ENCODE data around the gene CHST11. TPM values are rescaled to one million over a fixed set of nuclear protein-coding genes. Genes with fewer than 3 reads are reported as not detected.
A peak's percentile ranks its signal among the peaks of the same experiment; 100 is the strongest.
"Not testable (repeated sequence)": the region's sequence is repeated elsewhere in the genome, so short reads cannot be mapped to it uniquely, and the experiment has no call there.

CHST11 gene
- total RNA-seq, 4 donors from 2014 or later: 2.1 to 7.3 (median 4.9) TPM

DNA sequence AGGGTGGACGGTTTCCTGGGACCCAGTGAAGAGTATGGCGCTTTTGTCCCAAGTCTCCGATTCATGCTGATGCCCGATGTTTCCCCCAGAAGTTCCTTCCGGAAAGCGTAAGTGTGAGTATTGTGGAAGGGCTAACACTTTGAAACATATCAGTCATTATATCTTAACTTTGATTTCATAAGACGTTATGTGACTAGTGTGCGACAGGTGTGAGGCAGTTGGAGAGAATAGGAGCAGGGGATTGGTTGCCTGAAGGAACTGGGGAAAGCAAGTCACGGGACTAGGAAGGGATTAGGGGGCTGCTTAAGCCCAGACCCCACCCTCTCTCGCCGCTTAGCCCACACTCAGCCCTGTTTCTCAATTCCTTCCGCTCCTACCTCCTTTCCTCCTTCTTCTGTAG is 154.9 kb downstream of the CHST11 start:
- DNase-seq (ENCODE audit: low spot score in 2 of 2): no peak
- TF ChIP-seq POLR2A (IDR thresholded peaks at IDR 0.05): no peak
- TF ChIP-seq, protein P1, sequence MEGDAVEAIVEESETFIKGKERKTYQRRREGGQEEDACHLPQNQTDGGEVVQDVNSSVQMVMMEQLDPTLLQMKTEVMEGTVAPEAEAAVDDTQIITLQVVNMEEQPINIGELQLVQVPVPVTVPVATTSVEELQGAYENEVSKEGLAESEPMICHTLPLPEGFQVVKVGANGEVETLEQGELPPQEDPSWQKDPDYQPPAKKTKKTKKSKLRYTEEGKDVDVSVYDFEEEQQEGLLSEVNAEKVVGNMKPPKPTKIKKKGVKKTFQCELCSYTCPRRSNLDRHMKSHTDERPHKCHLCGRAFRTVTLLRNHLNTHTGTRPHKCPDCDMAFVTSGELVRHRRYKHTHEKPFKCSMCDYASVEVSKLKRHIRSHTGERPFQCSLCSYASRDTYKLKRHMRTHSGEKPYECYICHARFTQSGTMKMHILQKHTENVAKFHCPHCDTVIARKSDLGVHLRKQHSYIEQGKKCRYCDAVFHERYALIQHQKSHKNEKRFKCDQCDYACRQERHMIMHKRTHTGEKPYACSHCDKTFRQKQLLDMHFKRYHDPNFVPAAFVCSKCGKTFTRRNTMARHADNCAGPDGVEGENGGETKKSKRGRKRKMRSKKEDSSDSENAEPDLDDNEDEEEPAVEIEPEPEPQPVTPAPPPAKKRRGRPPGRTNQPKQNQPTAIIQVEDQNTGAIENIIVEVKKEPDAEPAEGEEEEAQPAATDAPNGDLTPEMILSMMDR (IDR thresholded peaks at IDR 0.05): no peak
- WGBS, 2 donors: 96 to 97% methylated on average over 12 of the region's 12 CpGs
- H3K4me3 ChIP-seq (ENCODE audit: low read depth, poor library complexity, severe bottlenecking): no peak overlapping the region
- intact Hi-C loops (cut with DNase I; ENCODE audit: low total_unique reads): no loop called here

DNA sequence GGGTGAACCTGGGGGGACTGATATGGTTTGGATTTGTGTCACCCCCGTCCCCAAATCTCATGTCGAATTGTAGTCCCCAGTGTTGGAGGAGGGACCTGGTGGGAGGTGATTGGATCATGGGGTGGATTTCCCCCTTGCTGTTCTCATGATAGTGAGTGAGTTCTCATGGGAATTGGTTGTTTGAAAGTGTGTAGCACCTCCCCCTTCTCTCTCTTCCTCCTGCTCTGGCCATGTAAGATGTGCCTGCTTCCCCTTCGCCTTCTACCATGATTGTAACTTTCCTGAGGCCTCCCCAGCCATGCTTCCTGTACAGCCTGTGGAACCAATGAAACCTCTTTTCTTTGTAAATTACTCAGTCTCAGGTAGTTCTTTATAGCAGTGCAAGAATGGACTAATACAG is 156.6 kb downstream of the CHST11 start:
- H3K4me3 ChIP-seq (ENCODE audit: low read depth, poor library complexity, severe bottlenecking); intact Hi-C loops (cut with DNase I; ENCODE audit: low total_unique reads); DNase-seq (ENCODE audit: low spot score in 2 of 2): not testable (repeated sequence)
- WGBS, 2 donors: 97 to 98% methylated on average over 3 of the region's 3 CpGs

DNA sequence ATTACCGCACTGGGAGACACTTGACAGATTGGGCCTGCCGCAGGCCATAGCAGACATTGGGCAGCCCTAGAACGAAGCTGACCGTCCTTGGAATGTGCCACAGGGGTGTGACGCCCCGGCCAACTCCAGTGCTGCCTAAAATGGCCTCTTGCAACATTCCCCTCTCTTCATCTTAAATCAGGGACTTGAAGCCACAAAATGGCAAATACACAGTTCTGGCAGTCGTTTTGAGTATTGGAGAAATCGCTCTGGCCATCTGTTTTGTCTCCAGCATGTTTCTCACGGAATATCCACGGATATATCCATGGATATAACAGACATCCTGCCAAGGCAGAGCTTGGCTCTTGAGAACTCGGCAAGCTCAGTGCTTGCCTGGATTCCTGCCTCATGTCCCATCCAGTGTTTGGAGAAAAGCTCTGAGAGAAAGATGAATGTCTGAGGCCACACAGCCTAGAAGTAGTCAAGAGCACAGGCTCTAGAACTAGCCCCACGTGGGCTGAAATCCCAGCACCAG is 158.4 kb downstream of the CHST11 start:
- peak; percentile 69 to 86 for DNase-seq (ENCODE audit: low spot score in 2 of 2)
- 60 to 69% methylated on average over 12 of the region's 12 CpGs for WGBS, 2 donors
- TF ChIP-seq, protein P1 (IDR thresholded peaks at IDR 0.05): no peak
- no peak for TF ChIP-seq POLR2A (IDR thresholded peaks at IDR 0.05)
- no peak overlapping the region for H3K4me3 ChIP-seq (ENCODE audit: low read depth, poor library complexity, severe bottlenecking)
- intact Hi-C loops (cut with DNase I; ENCODE audit: low total_unique reads): no loop called here

DNA sequence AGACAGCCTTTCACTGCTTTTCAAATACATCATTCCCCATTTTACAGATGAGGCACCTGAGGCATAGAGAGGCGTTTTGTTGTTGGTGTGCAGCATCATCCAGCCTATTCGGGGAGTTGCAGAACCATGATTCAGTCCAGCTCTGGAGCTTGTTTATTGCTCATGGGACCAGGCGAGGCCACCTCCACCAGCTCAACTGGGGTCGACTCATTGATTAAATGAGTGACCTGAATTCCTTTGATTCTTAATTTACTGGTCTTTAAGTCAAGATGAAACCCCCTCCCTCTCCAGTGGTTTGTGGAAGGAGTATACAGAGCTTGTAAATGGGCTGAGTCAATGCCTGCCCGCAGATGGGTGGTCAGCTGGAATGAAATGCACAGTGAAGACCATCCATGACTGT is 161.9 kb downstream of the CHST11 start:
- no peak overlapping the region for H3K4me3 ChIP-seq (ENCODE audit: low read depth, poor library complexity, severe bottlenecking)
- WGBS, 2 donors: 77 to 85% methylated on average over 5 of the region's 5 CpGs
- intact Hi-C loops (cut with DNase I; ENCODE audit: low total_unique reads): no loop called here
- no peak for TF ChIP-seq POLR2A (IDR thresholded peaks at IDR 0.05)
- TF ChIP-seq, protein P1 (IDR thresholded peaks at IDR 0.05): no peak
- DNase-seq (ENCODE audit: low spot score in 2 of 2): no peak

DNA sequence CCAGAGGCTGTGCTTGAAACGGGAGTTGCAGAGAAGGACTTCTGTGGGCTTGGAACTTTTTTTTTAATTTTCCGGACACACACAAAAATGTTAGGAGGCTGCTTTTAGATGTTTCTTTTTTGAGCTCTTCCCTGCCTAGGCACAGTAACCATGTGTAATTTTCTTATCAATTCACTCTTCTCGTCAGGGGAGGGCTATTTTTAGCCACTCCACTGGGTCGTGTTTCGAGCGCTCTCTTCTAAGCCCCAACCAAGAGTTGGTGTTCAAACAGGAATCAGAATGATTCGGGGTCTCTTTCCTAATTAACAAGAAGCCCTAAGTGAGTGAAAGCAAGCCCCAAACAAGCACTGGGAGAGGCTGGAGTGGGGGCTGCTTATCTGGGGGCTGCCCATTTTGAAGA is 162.6 kb downstream of the CHST11 start:
- no peak for TF ChIP-seq POLR2A (IDR thresholded peaks at IDR 0.05)
- TF ChIP-seq, protein P1 (IDR thresholded peaks at IDR 0.05): no peak
- H3K4me3 ChIP-seq (ENCODE audit: low read depth, poor library complexity, severe bottlenecking): no peak overlapping the region
- intact Hi-C loops (cut with DNase I; ENCODE audit: low total_unique reads): no loop called here
- 91% methylated on average over 7 of the region's 7 CpGs for WGBS, 2 donors
- DNase-seq (ENCODE audit: low spot score in 2 of 2): no peak

DNA sequence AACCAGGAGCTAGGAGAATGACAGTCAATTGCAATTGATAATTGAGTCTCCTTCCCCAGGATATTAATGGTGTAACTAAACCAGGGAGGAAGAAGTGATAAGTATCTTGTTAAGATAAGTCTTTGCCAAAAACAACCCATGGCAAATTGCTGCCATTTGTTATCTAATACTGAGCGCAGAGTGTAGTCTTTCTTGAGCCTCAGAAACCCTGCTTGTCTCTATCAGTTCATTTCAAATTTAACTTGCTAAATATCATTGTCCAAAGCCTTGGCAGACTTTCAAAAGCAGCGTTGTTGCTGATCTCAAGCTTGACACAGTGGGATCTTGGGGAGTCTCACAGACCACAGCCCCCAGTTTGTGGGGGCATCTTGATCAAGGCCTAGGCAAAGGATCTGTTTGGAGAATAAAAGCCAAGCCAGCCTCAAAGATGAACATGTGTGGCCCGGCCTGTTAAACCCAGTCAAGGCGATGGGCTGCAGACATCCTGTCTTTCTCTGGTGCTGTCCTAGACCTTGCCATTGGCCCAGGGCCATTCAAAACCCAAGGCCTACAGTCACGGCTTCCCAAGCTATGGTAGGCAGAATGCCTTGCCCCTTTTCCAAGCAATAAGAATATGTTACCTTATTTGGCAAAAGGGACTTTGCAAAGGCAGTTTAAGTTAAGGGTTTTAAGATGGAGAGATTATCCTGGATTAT is 164.2 kb downstream of the CHST11 start:
- H3K4me3 ChIP-seq (ENCODE audit: low read depth, poor library complexity, severe bottlenecking): no peak overlapping the region
- 82 to 84% methylated on average over 5 of the region's 5 CpGs for WGBS, 2 donors
- intact Hi-C loops (cut with DNase I; ENCODE audit: low total_unique reads): no loop called here
- DNase-seq (ENCODE audit: low spot score in 2 of 2): no peak
- TF ChIP-seq POLR2A (IDR thresholded peaks at IDR 0.05): no peak

DNA sequence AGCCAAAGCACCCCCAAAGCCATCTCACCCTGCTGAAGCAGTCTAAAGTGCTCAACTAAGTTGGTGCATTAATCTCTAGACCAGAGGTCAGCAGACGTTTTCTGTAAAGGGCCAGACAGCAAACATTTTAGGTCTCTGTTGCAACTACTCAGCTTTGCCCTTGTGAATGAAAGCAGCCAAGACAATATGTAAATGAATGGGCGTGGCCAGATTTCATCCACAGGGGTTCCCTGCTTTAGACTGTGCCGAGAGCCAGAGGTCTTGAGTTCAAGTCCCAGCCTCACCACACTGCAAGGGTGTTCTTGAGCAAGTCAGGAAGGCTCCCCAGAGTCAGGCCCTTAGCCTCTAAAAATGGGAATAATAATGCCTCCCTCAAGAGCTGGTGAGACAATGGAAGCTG is 166.2 kb downstream of the CHST11 start:
- no peak for DNase-seq (ENCODE audit: low spot score in 2 of 2)
- H3K4me3 ChIP-seq (ENCODE audit: low read depth, poor library complexity, severe bottlenecking): no peak overlapping the region
- TF ChIP-seq POLR2A (IDR thresholded peaks at IDR 0.05): no peak
- TF ChIP-seq, protein P1 (IDR thresholded peaks at IDR 0.05): no peak
- WGBS, 2 donors: 62 to 63% methylated on average over 3 of the region's 3 CpGs
- intact Hi-C loops (cut with DNase I; ENCODE audit: low total_unique reads): no loop called here
